ENCODE results near the gene EML4.

DNA sequence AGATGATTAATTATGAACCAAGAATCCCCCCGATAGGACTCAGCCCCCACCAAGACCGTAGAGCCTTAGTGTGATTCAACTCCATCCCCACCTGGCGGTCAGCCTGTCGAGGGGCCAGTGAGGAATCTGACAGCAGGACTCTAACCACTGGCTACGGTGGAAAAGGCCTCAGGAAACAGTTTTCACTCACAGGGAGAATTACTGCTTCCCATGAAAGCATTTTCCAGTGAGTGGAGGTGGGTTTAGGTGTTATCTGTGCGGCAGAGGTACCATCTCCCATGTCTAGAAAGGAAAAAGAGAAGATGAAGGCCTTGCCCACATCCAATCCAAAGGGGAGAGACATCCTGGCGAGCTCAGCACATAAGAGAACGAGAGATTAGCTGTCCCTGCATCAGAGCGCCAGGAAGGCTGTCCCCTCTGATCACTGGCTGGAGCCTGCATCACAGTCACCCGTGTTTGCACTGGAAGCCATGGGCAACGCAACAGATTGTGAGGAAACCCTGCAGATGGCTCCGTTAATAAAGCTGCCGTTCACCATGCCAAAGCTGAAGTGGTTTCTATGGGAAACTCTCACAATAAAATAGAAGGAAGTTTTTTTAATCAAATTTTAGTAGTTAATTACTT, 169.5 kb downstream of the EML4 start:
- TF ChIP-seq, protein P1, sequence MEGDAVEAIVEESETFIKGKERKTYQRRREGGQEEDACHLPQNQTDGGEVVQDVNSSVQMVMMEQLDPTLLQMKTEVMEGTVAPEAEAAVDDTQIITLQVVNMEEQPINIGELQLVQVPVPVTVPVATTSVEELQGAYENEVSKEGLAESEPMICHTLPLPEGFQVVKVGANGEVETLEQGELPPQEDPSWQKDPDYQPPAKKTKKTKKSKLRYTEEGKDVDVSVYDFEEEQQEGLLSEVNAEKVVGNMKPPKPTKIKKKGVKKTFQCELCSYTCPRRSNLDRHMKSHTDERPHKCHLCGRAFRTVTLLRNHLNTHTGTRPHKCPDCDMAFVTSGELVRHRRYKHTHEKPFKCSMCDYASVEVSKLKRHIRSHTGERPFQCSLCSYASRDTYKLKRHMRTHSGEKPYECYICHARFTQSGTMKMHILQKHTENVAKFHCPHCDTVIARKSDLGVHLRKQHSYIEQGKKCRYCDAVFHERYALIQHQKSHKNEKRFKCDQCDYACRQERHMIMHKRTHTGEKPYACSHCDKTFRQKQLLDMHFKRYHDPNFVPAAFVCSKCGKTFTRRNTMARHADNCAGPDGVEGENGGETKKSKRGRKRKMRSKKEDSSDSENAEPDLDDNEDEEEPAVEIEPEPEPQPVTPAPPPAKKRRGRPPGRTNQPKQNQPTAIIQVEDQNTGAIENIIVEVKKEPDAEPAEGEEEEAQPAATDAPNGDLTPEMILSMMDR (conservative IDR thresholded peaks at IDR 0.05; ENCODE audit: low read depth, low read length) = no peak
- no peak for TF ChIP-seq EZH2phosphoT487 (IDR thresholded peaks at IDR 0.05; ENCODE audit: borderline replicate concordance, low read length)
